Measurements from ENCODE around the gene RALGAPA2. TPM values are rescaled to one million over a fixed set of nuclear protein-coding genes. Genes with fewer than 3 reads are reported as not detected.

The RALGAPA2 gene
- total and polyA plus RNA-seq, 2 of the 13 experiments (the other 11 are each of a cell fraction or from before 2014, with no cell fraction given), result 13.8 to 17.7 TPM

DNA sequence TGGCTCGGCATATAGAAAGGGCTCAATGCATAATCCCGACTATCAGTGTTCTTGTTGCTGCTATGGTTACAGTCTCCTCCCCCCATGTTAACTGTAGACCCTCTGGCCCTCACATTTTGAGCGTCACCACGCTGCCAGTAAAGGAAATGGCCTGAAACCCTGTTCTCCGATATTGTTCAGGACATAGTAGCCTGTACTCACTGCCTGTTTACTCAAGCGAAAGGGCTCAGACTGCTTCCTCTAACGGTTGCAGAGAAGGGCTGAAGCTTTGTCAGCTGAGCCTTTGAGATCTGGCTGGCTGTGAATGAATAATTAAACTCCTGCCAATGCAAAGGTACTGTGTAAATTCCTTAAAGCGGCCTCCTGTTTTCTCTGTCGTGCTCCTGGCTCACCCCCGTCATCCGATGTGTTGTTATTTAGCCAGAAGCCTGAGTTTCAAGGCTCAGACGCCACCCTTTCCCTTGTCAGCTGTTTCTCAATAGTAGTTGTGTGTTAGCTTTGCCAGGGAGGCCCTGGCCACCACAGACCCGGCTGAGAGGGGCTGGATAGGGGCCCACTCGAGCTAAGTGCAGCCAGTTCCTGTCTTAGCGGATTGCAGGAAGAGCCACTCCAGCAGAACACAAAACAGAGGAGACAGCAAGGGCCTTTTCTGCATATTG, 31.2 kb upstream of the RALGAPA2 start (continued):
- TF ChIP-seq FOXK1 (CRISPR knock-in tag; IDR thresholded peaks at IDR 0.05; ENCODE audit: borderline replicate concordance, low read depth) (0 out of 2 replicates have a peak, but pooled peaks have one; percentile 11), ESRRA (CRISPR knock-in tag; IDR thresholded peaks at IDR 0.05; ENCODE audit: low read depth) (no peak), CENPX (CRISPR knock-in tag; IDR thresholded peaks at IDR 0.05) (no peak), ZNF703 (CRISPR knock-in tag; IDR thresholded peaks at IDR 0.05; ENCODE audit: borderline replicate concordance) (no peak), DPF2 (CRISPR knock-in tag; IDR thresholded peaks at IDR 0.05; ENCODE audit: borderline replicate concordance, low read depth) (no peak), FOXM1 (CRISPR knock-in tag; IDR thresholded peaks at IDR 0.05) (no peak), BRD4 (CRISPR knock-in tag; IDR thresholded peaks at IDR 0.05) (no peak), ZNF329 (CRISPR knock-in tag; IDR thresholded peaks at IDR 0.05; ENCODE audit: low read depth) (no peak), RNF2 (conservative IDR thresholded peaks at IDR 0.05; ENCODE audit: low read depth) (0 out of 2 replicates have a peak, but pooled peaks have one; percentile 45), ATF1 (CRISPR knock-in tag; IDR thresholded peaks at IDR 0.05) (no peak), TBX3 (IDR thresholded peaks at IDR 0.05; ENCODE audit: borderline replicate concordance) (no peak)
- TF ChIP-seq, protein P1, sequence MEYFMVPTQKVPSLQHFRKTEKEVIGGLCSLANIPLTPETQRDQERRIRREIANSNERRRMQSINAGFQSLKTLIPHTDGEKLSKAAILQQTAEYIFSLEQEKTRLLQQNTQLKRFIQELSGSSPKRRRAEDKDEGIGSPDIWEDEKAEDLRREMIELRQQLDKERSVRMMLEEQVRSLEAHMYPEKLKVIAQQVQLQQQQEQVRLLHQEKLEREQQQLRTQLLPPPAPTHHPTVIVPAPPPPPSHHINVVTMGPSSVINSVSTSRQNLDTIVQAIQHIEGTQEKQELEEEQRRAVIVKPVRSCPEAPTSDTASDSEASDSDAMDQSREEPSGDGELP (IDR thresholded peaks at IDR 0.05; ENCODE audit: borderline replicate concordance, low read depth), result peak; percentile 88
- TF ChIP-seq, protein P2, sequence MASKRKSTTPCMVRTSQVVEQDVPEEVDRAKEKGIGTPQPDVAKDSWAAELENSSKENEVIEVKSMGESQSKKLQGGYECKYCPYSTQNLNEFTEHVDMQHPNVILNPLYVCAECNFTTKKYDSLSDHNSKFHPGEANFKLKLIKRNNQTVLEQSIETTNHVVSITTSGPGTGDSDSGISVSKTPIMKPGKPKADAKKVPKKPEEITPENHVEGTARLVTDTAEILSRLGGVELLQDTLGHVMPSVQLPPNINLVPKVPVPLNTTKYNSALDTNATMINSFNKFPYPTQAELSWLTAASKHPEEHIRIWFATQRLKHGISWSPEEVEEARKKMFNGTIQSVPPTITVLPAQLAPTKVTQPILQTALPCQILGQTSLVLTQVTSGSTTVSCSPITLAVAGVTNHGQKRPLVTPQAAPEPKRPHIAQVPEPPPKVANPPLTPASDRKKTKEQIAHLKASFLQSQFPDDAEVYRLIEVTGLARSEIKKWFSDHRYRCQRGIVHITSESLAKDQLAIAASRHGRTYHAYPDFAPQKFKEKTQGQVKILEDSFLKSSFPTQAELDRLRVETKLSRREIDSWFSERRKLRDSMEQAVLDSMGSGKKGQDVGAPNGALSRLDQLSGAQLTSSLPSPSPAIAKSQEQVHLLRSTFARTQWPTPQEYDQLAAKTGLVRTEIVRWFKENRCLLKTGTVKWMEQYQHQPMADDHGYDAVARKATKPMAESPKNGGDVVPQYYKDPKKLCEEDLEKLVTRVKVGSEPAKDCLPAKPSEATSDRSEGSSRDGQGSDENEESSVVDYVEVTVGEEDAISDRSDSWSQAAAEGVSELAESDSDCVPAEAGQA (IDR thresholded peaks at IDR 0.05; ENCODE audit: low read depth), result no peak
- TF ChIP-seq, protein P2 (CRISPR knock-in tag; IDR thresholded peaks at IDR 0.05; ENCODE audit: borderline replicate concordance), result no peak
- TF ChIP-seq, protein P3, sequence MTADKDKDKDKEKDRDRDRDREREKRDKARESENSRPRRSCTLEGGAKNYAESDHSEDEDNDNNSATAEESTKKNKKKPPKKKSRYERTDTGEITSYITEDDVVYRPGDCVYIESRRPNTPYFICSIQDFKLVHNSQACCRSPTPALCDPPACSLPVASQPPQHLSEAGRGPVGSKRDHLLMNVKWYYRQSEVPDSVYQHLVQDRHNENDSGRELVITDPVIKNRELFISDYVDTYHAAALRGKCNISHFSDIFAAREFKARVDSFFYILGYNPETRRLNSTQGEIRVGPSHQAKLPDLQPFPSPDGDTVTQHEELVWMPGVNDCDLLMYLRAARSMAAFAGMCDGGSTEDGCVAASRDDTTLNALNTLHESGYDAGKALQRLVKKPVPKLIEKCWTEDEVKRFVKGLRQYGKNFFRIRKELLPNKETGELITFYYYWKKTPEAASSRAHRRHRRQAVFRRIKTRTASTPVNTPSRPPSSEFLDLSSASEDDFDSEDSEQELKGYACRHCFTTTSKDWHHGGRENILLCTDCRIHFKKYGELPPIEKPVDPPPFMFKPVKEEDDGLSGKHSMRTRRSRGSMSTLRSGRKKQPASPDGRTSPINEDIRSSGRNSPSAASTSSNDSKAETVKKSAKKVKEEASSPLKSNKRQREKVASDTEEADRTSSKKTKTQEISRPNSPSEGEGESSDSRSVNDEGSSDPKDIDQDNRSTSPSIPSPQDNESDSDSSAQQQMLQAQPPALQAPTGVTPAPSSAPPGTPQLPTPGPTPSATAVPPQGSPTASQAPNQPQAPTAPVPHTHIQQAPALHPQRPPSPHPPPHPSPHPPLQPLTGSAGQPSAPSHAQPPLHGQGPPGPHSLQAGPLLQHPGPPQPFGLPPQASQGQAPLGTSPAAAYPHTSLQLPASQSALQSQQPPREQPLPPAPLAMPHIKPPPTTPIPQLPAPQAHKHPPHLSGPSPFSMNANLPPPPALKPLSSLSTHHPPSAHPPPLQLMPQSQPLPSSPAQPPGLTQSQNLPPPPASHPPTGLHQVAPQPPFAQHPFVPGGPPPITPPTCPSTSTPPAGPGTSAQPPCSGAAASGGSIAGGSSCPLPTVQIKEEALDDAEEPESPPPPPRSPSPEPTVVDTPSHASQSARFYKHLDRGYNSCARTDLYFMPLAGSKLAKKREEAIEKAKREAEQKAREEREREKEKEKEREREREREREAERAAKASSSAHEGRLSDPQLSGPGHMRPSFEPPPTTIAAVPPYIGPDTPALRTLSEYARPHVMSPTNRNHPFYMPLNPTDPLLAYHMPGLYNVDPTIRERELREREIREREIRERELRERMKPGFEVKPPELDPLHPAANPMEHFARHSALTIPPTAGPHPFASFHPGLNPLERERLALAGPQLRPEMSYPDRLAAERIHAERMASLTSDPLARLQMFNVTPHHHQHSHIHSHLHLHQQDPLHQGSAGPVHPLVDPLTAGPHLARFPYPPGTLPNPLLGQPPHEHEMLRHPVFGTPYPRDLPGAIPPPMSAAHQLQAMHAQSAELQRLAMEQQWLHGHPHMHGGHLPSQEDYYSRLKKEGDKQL (CRISPR knock-in tag; IDR thresholded peaks at IDR 0.05; ENCODE audit: low read depth), result no peak
- TF ChIP-seq, protein P4, sequence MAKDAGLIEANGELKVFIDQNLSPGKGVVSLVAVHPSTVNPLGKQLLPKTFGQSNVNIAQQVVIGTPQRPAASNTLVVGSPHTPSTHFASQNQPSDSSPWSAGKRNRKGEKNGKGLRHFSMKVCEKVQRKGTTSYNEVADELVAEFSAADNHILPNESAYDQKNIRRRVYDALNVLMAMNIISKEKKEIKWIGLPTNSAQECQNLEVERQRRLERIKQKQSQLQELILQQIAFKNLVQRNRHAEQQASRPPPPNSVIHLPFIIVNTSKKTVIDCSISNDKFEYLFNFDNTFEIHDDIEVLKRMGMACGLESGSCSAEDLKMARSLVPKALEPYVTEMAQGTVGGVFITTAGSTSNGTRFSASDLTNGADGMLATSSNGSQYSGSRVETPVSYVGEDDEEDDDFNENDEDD (CRISPR knock-in tag; IDR thresholded peaks at IDR 0.05; ENCODE audit: borderline replicate concordance), result no peak

Data from HepG2 (cell line).